ENCODE data around the gene PTPRG.

DNA sequence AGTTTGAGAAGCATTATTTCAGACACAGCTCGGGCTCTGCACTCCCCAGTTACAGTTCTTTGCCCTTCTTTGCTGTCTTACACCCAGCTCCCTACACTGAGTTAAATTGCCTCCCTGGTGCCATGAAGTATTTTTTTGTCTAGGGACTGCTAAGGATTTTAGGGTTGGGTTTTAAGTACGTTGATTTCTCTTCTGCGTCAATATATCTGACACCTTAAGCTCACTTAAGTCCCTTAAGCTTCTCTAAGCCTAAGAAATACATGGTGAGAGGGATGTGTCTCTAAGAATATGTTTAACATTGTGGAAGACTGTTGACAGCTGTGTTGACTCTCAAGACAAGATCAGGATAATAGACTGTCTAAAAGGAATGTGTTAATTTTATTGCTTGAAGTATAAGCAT is 400.5 kb downstream of the PTPRG start:
- TF ChIP-seq, protein P1, sequence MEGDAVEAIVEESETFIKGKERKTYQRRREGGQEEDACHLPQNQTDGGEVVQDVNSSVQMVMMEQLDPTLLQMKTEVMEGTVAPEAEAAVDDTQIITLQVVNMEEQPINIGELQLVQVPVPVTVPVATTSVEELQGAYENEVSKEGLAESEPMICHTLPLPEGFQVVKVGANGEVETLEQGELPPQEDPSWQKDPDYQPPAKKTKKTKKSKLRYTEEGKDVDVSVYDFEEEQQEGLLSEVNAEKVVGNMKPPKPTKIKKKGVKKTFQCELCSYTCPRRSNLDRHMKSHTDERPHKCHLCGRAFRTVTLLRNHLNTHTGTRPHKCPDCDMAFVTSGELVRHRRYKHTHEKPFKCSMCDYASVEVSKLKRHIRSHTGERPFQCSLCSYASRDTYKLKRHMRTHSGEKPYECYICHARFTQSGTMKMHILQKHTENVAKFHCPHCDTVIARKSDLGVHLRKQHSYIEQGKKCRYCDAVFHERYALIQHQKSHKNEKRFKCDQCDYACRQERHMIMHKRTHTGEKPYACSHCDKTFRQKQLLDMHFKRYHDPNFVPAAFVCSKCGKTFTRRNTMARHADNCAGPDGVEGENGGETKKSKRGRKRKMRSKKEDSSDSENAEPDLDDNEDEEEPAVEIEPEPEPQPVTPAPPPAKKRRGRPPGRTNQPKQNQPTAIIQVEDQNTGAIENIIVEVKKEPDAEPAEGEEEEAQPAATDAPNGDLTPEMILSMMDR (conservative IDR thresholded peaks at IDR 0.05; ENCODE audit: low read length), result no peak
- no peak for TF ChIP-seq EZH2phosphoT487 (IDR thresholded peaks at IDR 0.05; ENCODE audit: borderline replicate concordance)

Measured in Loucy (cell line).